Liver (tissue), 9 donors: ENCODE data around the gene TLE4. TPM values are rescaled to one million over a fixed set of nuclear protein-coding genes. Genes with fewer than 3 reads are reported as not detected.

Source experiments
- DNase-seq: peaks from one replicate; pipeline ENCODE4 v3.0.0-alpha.2; 2017; ENCODE audit warnings: low spot score
- H3K27ac ChIP-seq, 2 donors: one replicate each; pipeline ENCODE4 v1.7.0; 2013; ENCODE audit warnings: inconsistent platforms in 2 of 2, low read length in 2 of 2, control low read depth in 1 of 2, low read depth in 1 of 2, mild to moderate bottlenecking in 1 of 2
- H3K27me3 ChIP-seq, 4 donors: one replicate each; pipeline versions ENCODE4 v1.6.1 to v1.7.0; 2013; ENCODE audit warnings: low read length in 3 of 4, inconsistent platforms in 1 of 4, mild to moderate bottlenecking in 1 of 4, moderate library complexity in 1 of 4; ENCODE audit not compliant: control insufficient read depth in 4 of 4, insufficient read depth in 4 of 4
- H3K36me3 ChIP-seq, 4 donors: one replicate each; pipeline versions ENCODE4 v1.6.1 to v1.7.0; 2013; ENCODE audit warnings: low read length in 3 of 4, mild to moderate bottlenecking in 3 of 4, low read depth in 1 of 4, moderate library complexity in 1 of 4; ENCODE audit not compliant: control insufficient read depth in 4 of 4, insufficient read depth in 3 of 4
- H3K4me1 ChIP-seq, 4 donors: one replicate each; pipeline versions ENCODE4 v1.6.1 to v1.7.0; 2013; ENCODE audit warnings: low read length in 3 of 4, mild to moderate bottlenecking in 3 of 4, moderate library complexity in 1 of 4; ENCODE audit not compliant: control insufficient read depth in 4 of 4, insufficient read depth in 4 of 4
- H3K4me3 ChIP-seq, 3 donors: one replicate each; pipeline versions ENCODE4 v1.6.1 to v1.7.0; 2013; ENCODE audit warnings: low read length in 3 of 3, control low read depth in 1 of 3, low read depth in 1 of 3, mild to moderate bottlenecking in 1 of 3
- H3K9ac ChIP-seq, 2 donors: one replicate each; pipeline ENCODE4 v1.7.0; 2013; ENCODE audit warnings: low read length in 2 of 2, mild to moderate bottlenecking in 2 of 2, moderate library complexity in 2 of 2, control low read depth in 1 of 2, low read depth in 1 of 2
- H3K9me3 ChIP-seq, 4 donors: one replicate each; pipeline versions ENCODE4 v1.6.1 to v1.7.0; 2013; ENCODE audit warnings: low read length in 3 of 4; ENCODE audit not compliant: control insufficient read depth in 4 of 4
- FOXA1 ChIP-seq: IDR thresholded peaks from 2 replicates; pipeline ENCODE4 v1.6.1; 2016; ENCODE audit warnings: antibody characterized with exemption
- FOXA2 ChIP-seq: IDR thresholded peaks from 2 replicates; pipeline ENCODE4 v1.6.1; 2016; ENCODE audit warnings: antibody characterized with exemption
- NR2F2 ChIP-seq: IDR thresholded peaks from 2 replicates; pipeline ENCODE4 v1.6.1; 2016; ENCODE audit warnings: antibody characterized with exemption
- RAD21 ChIP-seq, 2 donors: IDR thresholded peaks; 2 replicates each; pipeline ENCODE4 v1.6.1; 2016; ENCODE audit warnings: antibody characterized with exemption in 2 of 2, mild to moderate bottlenecking in 2 of 2
- SP1 ChIP-seq: IDR thresholded peaks from 2 replicates; pipeline ENCODE4 v1.6.1; 2018; ENCODE audit warnings: antibody characterized with exemption, mild to moderate bottlenecking
- TAF1 ChIP-seq: conservative IDR thresholded peaks from 2 replicates; pipeline ENCODE4 v1.6.1; 2016; ENCODE audit warnings: antibody characterized with exemption, mild to moderate bottlenecking
- WGBS: extraction: QIAGEN DNeasy Blood & Tissue Kit; methylation state at CpG from one replicate; pipeline ENCODE4 v1.1.7; 2013; 5-methylcytosine and 5-hydroxymethylcytosine counted together
- polyA plus RNA-seq, 2 donors: library from polyadenylated mRNA; stranded (reverse) in 1 of 2; unstranded in 1 of 2; fragments of 200-250 nt in 1 of 2; fragments of >200 nt in 1 of 2; fragmentation: Nextera tagmentation in 1 of 2; extraction: Ambion mirVana in 1 of 2; gene quantifications; one replicate each; pipeline versions ENCODE4 v1.2.1 to v1.2.3, GENCODE V29; 2013 to 2015
- total RNA-seq, 2 donors: library from RNA; depleted of rRNA; stranded (reverse); fragments of >200 nt; gene quantifications; one replicate each; pipeline ENCODE4 v1.2.3, GENCODE V29; 2014
- TF ChIP-seq, protein P1 (sequence below): IDR thresholded peaks from 2 replicates; pipeline ENCODE4 v1.6.1; 2016; ENCODE audit warnings: antibody characterized with exemption
- TF ChIP-seq, protein P2 (sequence below): IDR thresholded peaks from 2 replicates; pipeline ENCODE4 v1.6.1; 2016; ENCODE audit warnings: antibody characterized with exemption, mild to moderate bottlenecking
- donor health status: healthy.
- donor health status: healthy.
- donor health status: healthy.
- donor health status: healthy.
- donor health status: healthy.

The TLE4 gene
- total and polyA plus RNA-seq, 4 donors = 2.5 to 6.6 (median 4.7) TPM

GRCh38 chr9:79572608-79573411 is 1.0 kb downstream of the TLE4 start:
- H3K4me3 ChIP-seq = peak overlapping the region; percentile 87 to 99 (median 90)
- WGBS = under 1% methylated on average over 115 of the region's 115 CpGs
- H3K9ac ChIP-seq = peak overlapping the region in 1 of 2 donors; percentile 86
- H3K9me3 ChIP-seq = no peaks in the 10 kb centered on the region
- peak; percentile 56 for DNase-seq
- H3K27me3 ChIP-seq = no peaks in the 10 kb centered on the region
- H3K27ac ChIP-seq = peak overlapping the region; percentile 93 to 96
- no peaks in the 10 kb centered on the region for H3K36me3 ChIP-seq
- TF ChIP-seq SP1 (no peak), FOXA2 (no peak)
- TF ChIP-seq, protein P1, sequence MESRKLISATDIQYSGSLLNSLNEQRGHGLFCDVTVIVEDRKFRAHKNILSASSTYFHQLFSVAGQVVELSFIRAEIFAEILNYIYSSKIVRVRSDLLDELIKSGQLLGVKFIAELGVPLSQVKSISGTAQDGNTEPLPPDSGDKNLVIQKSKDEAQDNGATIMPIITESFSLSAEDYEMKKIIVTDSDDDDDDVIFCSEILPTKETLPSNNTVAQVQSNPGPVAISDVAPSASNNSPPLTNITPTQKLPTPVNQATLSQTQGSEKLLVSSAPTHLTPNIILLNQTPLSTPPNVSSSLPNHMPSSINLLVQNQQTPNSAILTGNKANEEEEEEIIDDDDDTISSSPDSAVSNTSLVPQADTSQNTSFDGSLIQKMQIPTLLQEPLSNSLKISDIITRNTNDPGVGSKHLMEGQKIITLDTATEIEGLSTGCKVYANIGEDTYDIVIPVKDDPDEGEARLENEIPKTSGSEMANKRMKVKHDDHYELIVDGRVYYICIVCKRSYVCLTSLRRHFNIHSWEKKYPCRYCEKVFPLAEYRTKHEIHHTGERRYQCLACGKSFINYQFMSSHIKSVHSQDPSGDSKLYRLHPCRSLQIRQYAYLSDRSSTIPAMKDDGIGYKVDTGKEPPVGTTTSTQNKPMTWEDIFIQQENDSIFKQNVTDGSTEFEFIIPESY = no peak
- peaks cover 2 to 18% (median 5%) of the 10 kb centered on the region in 4 donors for H3K4me1 ChIP-seq

DNA sequence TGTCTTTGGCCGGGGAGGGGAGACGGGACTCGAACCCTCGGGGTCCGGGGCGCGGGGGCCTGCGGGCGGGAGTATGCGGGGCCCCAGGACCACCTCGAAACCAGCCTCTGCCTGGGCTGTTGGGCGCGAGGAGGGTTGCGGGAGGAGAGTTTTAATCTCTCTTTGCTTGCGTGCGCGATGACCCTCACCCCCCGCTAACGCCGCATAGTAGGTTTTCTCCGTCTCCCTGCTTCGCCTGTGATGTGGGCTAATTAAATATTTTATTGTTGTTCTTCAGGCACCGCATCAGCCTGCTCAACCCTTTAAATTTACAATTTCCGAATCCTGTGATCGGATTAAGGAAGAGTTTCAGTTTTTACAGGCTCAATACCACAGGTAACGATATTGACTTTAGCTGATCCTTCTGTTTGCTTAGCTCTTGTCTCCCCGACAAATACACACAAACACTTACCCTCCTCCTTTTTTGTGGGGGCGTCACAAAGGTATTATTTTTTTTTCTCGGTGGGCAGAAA is 1.7 kb downstream of the TLE4 start:
- Histone ChIP-seq H3K36me3 (no peaks in the 10 kb centered on the region), H3K9me3 (no peaks in the 10 kb centered on the region), H3K27me3 (no peaks in the 10 kb centered on the region), H3K27ac (peak overlapping the region; percentile 93 to 96), H3K4me1 (peaks cover 2 to 18% (median 5%) of the 10 kb centered on the region in 4 donors), H3K9ac (peak overlapping the region; percentile 86 to 91), H3K4me3 (peak overlapping the region; percentile 87 to 99 (median 90))
- WGBS = 3% methylated on average over 29 of the region's 29 CpGs
- TF ChIP-seq FOXA2 (peak; percentile 18), RAD21 (IDR thresholded peaks at IDR 0.05) (peak in 1 of 2 donors; percentile 9), NR2F2 (no peak)
- TF ChIP-seq, protein P2, sequence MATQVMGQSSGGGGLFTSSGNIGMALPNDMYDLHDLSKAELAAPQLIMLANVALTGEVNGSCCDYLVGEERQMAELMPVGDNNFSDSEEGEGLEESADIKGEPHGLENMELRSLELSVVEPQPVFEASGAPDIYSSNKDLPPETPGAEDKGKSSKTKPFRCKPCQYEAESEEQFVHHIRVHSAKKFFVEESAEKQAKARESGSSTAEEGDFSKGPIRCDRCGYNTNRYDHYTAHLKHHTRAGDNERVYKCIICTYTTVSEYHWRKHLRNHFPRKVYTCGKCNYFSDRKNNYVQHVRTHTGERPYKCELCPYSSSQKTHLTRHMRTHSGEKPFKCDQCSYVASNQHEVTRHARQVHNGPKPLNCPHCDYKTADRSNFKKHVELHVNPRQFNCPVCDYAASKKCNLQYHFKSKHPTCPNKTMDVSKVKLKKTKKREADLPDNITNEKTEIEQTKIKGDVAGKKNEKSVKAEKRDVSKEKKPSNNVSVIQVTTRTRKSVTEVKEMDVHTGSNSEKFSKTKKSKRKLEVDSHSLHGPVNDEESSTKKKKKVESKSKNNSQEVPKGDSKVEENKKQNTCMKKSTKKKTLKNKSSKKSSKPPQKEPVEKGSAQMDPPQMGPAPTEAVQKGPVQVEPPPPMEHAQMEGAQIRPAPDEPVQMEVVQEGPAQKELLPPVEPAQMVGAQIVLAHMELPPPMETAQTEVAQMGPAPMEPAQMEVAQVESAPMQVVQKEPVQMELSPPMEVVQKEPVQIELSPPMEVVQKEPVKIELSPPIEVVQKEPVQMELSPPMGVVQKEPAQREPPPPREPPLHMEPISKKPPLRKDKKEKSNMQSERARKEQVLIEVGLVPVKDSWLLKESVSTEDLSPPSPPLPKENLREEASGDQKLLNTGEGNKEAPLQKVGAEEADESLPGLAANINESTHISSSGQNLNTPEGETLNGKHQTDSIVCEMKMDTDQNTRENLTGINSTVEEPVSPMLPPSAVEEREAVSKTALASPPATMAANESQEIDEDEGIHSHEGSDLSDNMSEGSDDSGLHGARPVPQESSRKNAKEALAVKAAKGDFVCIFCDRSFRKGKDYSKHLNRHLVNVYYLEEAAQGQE = no peak
- peak; percentile 56 for DNase-seq

DNA sequence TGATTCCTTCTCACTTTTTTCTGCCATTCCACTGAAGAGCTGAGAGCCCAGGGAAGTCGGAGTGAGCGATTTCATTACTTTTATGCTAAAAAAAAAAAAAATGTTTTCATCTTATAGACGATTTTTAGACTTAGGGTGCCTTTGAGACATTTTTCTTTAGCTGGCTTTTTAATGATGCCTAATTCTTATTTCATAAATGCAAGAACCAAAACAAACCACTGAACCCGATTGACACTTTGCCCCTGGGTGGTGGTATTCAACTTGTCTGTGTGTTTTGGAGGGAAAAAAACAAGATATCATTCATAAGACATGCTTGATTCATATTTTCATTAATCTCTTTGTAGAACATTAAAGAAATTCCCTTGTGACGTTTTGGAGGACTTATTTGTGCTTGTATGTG is 2.4 kb downstream of the TLE4 start:
- H3K4me3 ChIP-seq = peak overlapping the region in 2 of 3 donors; percentile 87 to 99
- H3K27me3 ChIP-seq = no peaks in the 10 kb centered on the region
- no peak for TF ChIP-seq FOXA1
- no peak for TF ChIP-seq TAF1
- TF ChIP-seq FOXA2 = no peak
- peak overlapping the region; percentile 58 to 86 for H3K9ac ChIP-seq
- no peak for DNase-seq
- peak overlapping the region in 1 of 2 donors; percentile 93 for H3K27ac ChIP-seq
- no peaks in the 10 kb centered on the region for H3K9me3 ChIP-seq
- WGBS = 64% methylated on average over 5 of the region's 5 CpGs
- peaks cover 2 to 18% (median 5%) of the 10 kb centered on the region in 4 donors for H3K4me1 ChIP-seq
- no peaks in the 10 kb centered on the region for H3K36me3 ChIP-seq
